Endodermal cell (in vitro differentiated cells): ENCODE measurements around the gene NCOA3. TPM values are rescaled to one million over a fixed set of nuclear protein-coding genes. Genes with fewer than 3 reads are reported as not detected.
"Not testable (repeated sequence)": the region's sequence is repeated elsewhere in the genome, so short reads cannot be mapped to it uniquely, and the experiment has no call there.

Experiments
- DNase-seq: peaks from one replicate; pipeline ENCODE4 v3.0.0-alpha.2; 2017
- H3K27ac ChIP-seq: 2 replicates; pipeline ENCODE4 v1.5.1; 2013; ENCODE audit warnings: mild to moderate bottlenecking, low read depth, low read length, moderate library complexity
- H3K27me3 ChIP-seq: 2 replicates; pipeline ENCODE4 v1.6.1; 2013; ENCODE audit warnings: mild to moderate bottlenecking, low read length, moderate library complexity; ENCODE audit not compliant: insufficient read depth, control insufficient read depth, poor library complexity, severe bottlenecking
- H3K36me3 ChIP-seq: 2 replicates; pipeline ENCODE4 v1.7.0; 2013; ENCODE audit warnings: mild to moderate bottlenecking, low read length, moderate library complexity; ENCODE audit not compliant: control insufficient read depth, insufficient read depth
- H3K4me1 ChIP-seq: one replicate; pipeline ENCODE4 v1.7.0; 2013; ENCODE audit warnings: low read length; ENCODE audit not compliant: control insufficient read depth, insufficient read depth
- H3K4me3 ChIP-seq: 2 replicates; pipeline ENCODE4 v1.5.1; 2013; ENCODE audit warnings: mild to moderate bottlenecking, low read length, moderate library complexity
- H3K9ac ChIP-seq: 2 replicates; pipeline ENCODE4 v1.6.1; 2013; ENCODE audit warnings: mild to moderate bottlenecking, low read length, moderate library complexity; ENCODE audit not compliant: poor library complexity, severe bottlenecking; ENCODE audit errors: extremely low read depth
- H3K9me3 ChIP-seq: 2 replicates; pipeline ENCODE4 v1.6.1; 2013; ENCODE audit warnings: mild to moderate bottlenecking, low read length, moderate library complexity; ENCODE audit not compliant: control insufficient read depth
- H3K27ac Mint-ChIP-seq: 2 replicates; pipeline ENCODE4 v1.8.0; 2020; ENCODE audit warnings: mixed read lengths
- H3K27me3 Mint-ChIP-seq: 2 replicates; pipeline ENCODE4 v1.8.0; 2021; ENCODE audit warnings: mild to moderate bottlenecking, mixed read lengths; ENCODE audit not compliant: insufficient read depth
- H3K36me3 Mint-ChIP-seq: 2 replicates; pipeline ENCODE4 v1.8.0; 2020; ENCODE audit warnings: low read depth, mixed read lengths
- H3K4me1 Mint-ChIP-seq: 2 replicates; pipeline ENCODE4 v1.8.0; 2020; ENCODE audit warnings: mixed read lengths
- H3K4me3 Mint-ChIP-seq: 2 replicates; pipeline ENCODE4 v1.8.0; 2020; ENCODE audit warnings: mild to moderate bottlenecking, moderate library complexity, mixed read lengths
- H3K9me3 Mint-ChIP-seq: 2 replicates; pipeline ENCODE4 v1.8.0; 2020; ENCODE audit warnings: mild to moderate bottlenecking, mixed read lengths
- WGBS, 2 experiments: methylation state at CpG; one replicate each; pipeline versions ENCODE4 v1.1.5 to v1.1.7; 2013; ENCODE audit warnings: missing lambda C conversion rate in 2 of 2, mixed read lengths in 1 of 2; ENCODE audit not compliant: insufficient coverage in 1 of 2, insufficient read length in 1 of 2; 5-methylcytosine and 5-hydroxymethylcytosine counted together
- total RNA-seq, 2 donors: library from RNA; stranded (reverse); fragmentation: NEBNext Ultra II Directional in 1 of 2; extraction: Animal tissue kit (Norgen Biotek cat#: 25700) in 1 of 2; gene quantifications; 2 replicates in 1 of 2; 3 replicates in 1 of 2; pipeline ENCODE4 v1.2.1, GENCODE V29; 2021
- TF ChIP-seq, protein P1 (sequence below): fragments of 200-600 bp; sonication (generic); conservative IDR thresholded peaks from 2 replicates; pipeline ENCODE4 v1.5.0; 2021; ENCODE audit warnings: antibody characterized with exemption, mild to moderate bottlenecking

Gene NCOA3
- total RNA-seq, 2 donors from 2014 or later = 38.6 TPM

DNA sequence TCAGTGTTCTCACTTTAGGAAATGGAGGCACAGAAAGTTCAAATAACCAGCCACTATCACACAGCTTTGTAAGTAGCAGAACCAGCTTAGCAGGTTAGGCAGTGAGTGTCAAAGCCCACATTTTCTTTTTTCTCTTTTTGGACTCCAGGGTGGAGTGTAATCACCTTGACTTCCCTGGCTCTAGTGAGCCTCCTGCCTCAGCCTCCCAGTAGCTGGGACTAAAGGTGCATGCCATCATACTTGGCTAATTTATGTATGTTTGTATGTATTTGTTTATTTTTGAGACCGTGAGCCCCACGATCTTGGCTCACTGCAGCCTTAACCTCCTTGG lies 7.8 kb upstream of the NCOA3 start:
- Mint-ChIP-seq H3K9me3 (no peaks in the 10 kb centered on the region), H3K36me3 (no peaks in the 10 kb centered on the region), H3K4me3 (no peak overlapping the region), H3K27me3 (no peaks in the 10 kb centered on the region), H3K4me1 (peaks cover 9% of the 10 kb centered on the region), H3K27ac (no peak overlapping the region)
- Histone ChIP-seq H3K27me3 (no peaks in the 10 kb centered on the region), H3K4me1 (no peaks in the 10 kb centered on the region), H3K9me3 (no peaks in the 10 kb centered on the region), H3K27ac (no peak overlapping the region), H3K9ac (no peak overlapping the region), H3K36me3 (no peaks in the 10 kb centered on the region), H3K4me3 (no peak overlapping the region)
- no peak for DNase-seq
- TF ChIP-seq, protein P1, sequence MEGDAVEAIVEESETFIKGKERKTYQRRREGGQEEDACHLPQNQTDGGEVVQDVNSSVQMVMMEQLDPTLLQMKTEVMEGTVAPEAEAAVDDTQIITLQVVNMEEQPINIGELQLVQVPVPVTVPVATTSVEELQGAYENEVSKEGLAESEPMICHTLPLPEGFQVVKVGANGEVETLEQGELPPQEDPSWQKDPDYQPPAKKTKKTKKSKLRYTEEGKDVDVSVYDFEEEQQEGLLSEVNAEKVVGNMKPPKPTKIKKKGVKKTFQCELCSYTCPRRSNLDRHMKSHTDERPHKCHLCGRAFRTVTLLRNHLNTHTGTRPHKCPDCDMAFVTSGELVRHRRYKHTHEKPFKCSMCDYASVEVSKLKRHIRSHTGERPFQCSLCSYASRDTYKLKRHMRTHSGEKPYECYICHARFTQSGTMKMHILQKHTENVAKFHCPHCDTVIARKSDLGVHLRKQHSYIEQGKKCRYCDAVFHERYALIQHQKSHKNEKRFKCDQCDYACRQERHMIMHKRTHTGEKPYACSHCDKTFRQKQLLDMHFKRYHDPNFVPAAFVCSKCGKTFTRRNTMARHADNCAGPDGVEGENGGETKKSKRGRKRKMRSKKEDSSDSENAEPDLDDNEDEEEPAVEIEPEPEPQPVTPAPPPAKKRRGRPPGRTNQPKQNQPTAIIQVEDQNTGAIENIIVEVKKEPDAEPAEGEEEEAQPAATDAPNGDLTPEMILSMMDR = no peak
- 82 to 89% methylated on average over 2 of the region's 2 CpGs for WGBS, 2 experiments

DNA sequence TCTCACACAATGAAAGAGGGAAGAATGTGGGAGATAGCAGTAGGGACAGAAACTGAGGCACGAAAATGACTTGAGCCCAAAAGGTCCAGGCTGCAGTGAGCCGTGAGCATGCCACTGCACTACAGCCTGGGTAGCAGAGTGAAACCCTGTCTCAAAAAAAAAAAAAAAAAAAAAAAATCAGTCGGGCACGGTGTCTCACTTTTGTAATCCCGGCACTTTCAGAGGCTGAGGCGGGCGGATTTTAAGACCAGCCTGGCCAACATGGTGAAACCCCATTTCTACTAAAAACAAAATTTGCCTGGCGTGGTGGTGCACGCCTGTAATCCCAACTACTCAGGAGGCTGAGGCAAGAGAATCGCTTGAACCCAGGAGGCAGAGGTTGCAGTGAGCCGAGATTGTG lies 7.1 kb upstream of the NCOA3 start:
- WGBS, 2 experiments = 89 to 91% methylated on average over 4 to 11 of the region's 11 CpGs
- not testable (repeated sequence) for H3K27ac Mint-ChIP-seq, H3K4me3 Mint-ChIP-seq

DNA sequence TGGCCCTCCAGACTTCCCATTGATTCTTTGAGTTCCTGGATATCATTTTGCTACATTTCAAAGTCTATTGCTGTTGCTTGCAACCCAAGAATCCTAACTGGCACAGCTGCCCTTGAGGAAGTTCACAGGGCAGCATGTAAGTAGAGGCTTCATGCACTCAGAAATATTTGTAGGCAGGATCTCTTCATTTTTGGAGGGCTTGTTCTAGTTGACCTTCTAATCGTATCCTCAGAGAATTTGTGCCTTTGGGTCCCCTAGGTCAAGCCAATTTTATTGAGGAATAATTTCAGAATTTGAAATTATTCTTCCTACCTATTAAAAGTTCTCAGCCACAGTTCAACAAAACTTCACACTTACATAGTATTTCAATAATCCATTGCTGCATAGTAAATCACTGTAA lies 5.6 kb upstream of the NCOA3 start:
- TF ChIP-seq, protein P1 = no peak
- Histone ChIP-seq H3K9me3 (no peaks in the 10 kb centered on the region), H3K4me1 (no peaks in the 10 kb centered on the region), H3K27ac (no peak overlapping the region), H3K4me3 (no peak overlapping the region), H3K36me3 (no peaks in the 10 kb centered on the region), H3K9ac (no peak overlapping the region), H3K27me3 (no peaks in the 10 kb centered on the region)
- Mint-ChIP-seq H3K9me3 (no peaks in the 10 kb centered on the region), H3K36me3 (no peaks in the 10 kb centered on the region), H3K27me3 (no peaks in the 10 kb centered on the region), H3K4me3 (no peak overlapping the region), H3K27ac (no peak overlapping the region), H3K4me1 (peaks cover 16% of the 10 kb centered on the region)
- no peak for DNase-seq
- WGBS, 2 experiments = 94% methylated on average over 1 of the region's 1 CpG; no CpG with 5 or more reads in 1 of the 2 experiments

More for the DNA sequence above, 7.1 kb upstream of the NCOA3 start:
- not testable (repeated sequence) for H3K27ac ChIP-seq, H3K27me3 ChIP-seq, H3K9ac ChIP-seq, DNase-seq, H3K36me3 ChIP-seq, H3K9me3 Mint-ChIP-seq, H3K9me3 ChIP-seq, H3K36me3 Mint-ChIP-seq, H3K4me1 ChIP-seq, H3K4me3 ChIP-seq, H3K27me3 Mint-ChIP-seq, H3K4me1 Mint-ChIP-seq

DNA sequence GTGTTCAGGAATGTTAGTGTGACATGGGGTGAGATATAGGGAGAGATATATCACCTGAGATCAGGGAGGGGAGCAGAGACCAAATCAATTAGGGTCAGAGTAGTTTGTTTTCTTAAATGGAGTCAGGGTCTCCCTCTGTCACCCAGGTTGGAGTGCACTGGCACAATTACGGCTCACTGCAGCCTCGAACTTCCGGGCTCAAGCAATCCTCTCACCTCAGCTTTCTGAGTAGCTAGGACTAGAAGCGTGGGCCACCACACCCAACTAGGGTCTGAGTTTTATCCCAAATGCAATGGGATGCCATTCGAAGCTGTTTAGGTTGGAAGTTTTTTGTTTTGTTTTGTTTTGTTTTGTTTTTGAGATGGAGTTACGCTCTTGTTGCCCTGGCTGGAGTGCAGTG lies 3.1 kb upstream of the NCOA3 start:
- WGBS, 2 experiments = 94 to 96% methylated on average over 5 to 6 of the region's 6 CpGs
- H3K4me1 ChIP-seq = no peaks in the 10 kb centered on the region
- no peak overlapping the region for H3K4me3 ChIP-seq
- no peak overlapping the region for H3K4me3 Mint-ChIP-seq
- H3K9ac ChIP-seq = no peak overlapping the region
- H3K4me1 Mint-ChIP-seq = peaks cover 22% of the 10 kb centered on the region
- no peaks in the 10 kb centered on the region for H3K36me3 ChIP-seq
- no peaks in the 10 kb centered on the region for H3K36me3 Mint-ChIP-seq
- TF ChIP-seq, protein P1 = no peak
- H3K27ac Mint-ChIP-seq = no peak overlapping the region
- H3K27me3 Mint-ChIP-seq = no peaks in the 10 kb centered on the region
- no peak overlapping the region for H3K27ac ChIP-seq
- no peaks in the 10 kb centered on the region for H3K9me3 ChIP-seq
- DNase-seq = no peak
- no peaks in the 10 kb centered on the region for H3K27me3 ChIP-seq
- H3K9me3 Mint-ChIP-seq = no peaks in the 10 kb centered on the region
